ENCODE measurements around the gene HCST.
"Not testable (repeated sequence)": the region's sequence is repeated elsewhere in the genome, so short reads cannot be mapped to it uniquely, and the experiment has no call there.

Gene HCST

DNA sequence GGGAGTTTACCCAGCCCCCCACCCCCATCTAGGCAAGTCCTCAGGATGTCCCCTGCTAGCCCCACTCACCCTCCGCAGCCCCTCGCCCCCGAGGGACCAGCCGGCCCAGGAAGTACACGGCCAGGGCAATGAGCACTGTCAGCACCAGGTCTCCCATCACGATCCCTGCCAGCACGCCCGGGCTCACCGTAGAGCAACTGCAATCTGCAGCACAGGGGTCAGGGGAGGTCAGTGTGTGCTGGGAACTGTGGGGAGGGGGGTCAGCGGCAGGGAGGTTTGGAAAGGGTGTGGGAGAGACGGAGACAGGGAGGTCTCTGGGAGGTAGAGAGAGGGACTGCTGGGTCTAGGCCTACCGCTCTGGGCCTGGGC is 5.0 kb downstream of the HCST start:
- no peak for DNase-seq

- DNase-seq = no peak
Observed at GRCh38 chr19:35908010-35908441, 5.7 kb downstream of the HCST start, which contains the start of gene TYROBP. TYROBP (minus strand) TSS chr19:35908295; CDS start chr19:35908228, 67 bp downstream.

- DNase-seq = peak; percentile 50
Observed at GRCh38 chr19:35908973-35909683, 6.8 kb downstream of the HCST start.

DNA sequence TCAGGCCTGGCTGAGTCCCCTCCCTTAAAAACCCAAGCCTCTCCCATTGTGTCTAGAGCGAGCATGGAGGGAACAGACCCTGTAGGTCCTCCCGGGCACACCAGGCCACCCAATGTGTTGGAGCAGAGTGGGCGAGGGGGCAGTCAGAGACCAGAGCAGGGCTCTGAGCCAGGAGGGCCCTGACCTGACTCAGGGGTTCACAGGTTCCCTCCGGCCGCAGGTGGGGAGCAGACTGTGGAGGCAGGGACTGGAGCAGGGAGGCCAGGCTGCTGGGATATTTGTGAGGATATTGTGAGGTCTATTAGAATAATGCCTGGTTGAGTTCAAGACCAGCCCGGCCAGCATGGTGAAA is 7.3 kb downstream of the HCST start:
- DNase-seq = no peak

DNA sequence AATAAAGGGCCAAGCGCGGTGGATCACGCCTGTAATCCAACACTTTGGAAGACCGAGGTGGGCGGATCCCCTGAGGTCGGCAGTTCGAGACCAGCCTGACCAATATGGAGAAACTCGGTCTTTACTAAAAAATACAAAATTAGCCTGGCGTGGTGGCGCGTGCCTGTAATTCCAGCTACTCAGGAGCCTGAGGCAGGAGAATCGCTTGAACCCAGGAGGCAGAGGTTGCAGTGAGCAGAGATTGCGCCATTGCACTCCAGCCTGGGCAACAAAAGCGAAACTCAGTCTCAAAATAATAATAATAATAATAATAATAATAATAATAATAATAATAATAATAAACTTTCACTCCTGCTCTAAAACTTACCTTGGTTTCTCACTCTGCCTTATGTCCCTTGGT is 8.0 kb downstream of the HCST start:
- not testable (repeated sequence) for DNase-seq

DNA sequence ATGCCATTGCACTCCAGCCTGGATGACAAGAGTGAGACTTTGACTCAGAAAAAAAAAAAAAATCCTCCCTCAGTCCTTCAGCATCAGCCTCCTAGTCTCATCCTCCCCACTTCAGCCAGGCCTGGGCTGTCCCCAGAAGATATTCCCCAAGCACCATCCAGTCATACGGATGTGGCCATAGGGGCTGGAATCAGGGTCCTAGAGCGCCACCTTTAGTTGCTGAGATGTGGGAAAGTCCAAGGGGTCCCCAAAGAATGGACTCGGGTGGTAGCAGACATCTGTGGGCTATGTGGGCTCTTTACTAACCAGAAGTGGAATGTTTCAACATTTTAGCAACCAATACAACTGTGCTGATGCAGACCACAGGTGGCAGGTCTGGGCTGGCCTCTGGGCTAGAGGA is 8.8 kb downstream of the HCST start:
- DNase-seq = no peak

GRCh38 chr19:35911790-35912189 is 9.5 kb downstream of the HCST start:
- DNase-seq = no peak

- DNase-seq = no peak
Observed at GRCh38 chr19:35913589-35913988, 11.3 kb downstream of the HCST start.

- DNase-seq = no peak
Observed at GRCh38 chr19:35915443-35915842, 13.1 kb downstream of the HCST start.

DNA sequence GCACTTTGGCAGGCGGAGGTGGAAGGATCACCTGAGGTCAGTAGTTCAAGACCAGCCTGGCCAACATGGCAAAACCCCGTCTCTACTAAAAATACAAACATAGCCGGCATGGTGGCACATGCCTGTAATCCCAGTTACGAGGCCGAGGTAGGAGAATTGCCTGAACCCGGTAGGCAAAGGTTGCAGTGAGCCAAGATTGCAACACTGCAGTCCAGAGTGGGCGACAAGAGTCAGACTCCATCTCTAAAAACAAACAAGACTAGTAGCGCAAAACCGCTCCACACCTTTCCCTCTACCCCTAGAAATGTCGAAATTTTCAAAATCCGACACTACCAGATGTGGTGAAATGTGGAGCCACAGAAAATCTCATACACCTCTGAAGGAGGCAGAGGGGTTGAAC is 17.0 kb downstream of the HCST start:
- DNase-seq = no peak

GRCh38 chr19:35921012-35921411 is 18.7 kb downstream of the HCST start:
- DNase-seq = no peak

GRCh38 chr19:35925501-35925900 is 23.2 kb downstream of the HCST start:
- DNase-seq = no peak

DNA sequence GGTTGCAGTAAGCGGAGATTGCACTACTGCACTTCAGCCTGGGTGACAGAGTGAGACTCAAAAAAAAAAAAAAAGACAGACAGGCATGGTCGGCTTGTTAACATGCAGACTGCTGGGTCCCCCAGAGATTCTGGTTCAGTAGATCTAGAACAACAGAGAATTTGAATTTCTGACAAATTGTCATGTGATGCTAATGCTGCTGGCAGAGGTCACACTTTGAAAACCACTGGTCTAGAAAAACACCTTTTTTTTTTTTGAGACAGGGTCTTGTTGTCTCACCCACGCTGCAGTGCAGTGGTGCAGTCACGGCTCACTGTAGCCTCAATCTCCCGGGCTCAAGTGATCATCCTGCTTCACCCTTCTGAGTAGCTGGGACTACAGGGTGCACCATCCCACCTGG is 26.2 kb downstream of the HCST start:
- DNase-seq = no peak

- peak; percentile 65 for DNase-seq
Observed at GRCh38 chr19:35929876-35930275, 27.5 kb downstream of the HCST start.

DNA sequence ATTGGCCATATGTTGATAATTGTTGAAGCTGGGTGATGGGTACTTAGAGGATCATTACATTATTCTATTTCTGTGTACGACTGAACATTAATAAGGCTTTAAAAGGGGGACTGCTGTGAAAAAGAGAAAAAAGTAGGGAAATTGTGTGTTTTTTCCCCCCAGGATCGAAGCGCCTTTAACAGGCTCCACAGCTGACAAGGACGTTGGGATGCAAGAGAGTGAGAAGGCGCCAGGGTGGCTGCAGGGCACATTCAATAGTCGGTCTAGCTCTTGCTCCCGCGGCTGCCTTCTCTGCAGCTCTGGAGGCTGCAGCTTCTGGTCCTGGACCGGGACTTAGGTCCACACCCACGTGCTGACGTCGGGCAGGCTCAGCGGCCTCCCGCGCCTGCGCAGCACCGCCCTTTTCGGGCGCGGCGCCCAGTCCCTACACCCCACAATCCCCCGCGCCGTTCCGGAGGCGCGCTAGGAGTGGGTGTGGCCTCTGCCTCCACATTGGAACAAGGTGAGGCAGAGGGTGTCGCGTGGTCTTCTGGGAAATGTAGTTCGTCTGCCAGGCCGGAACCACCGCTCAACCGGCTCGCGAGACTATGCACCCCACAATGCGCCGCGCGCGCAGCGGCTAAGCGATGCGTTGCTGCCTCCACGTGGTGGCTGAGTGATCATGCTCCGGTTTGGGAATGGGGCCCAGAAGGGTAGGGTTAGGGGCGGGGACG is 29.0 kb downstream of the HCST start:
- DNase-seq = peak; percentile 100

GRCh38 chr19:35931874-35932202 is 29.5 kb downstream of the HCST start:
- no peak for DNase-seq

- no peak for DNase-seq
Observed at GRCh38 chr19:35932291-35932936, 30.1 kb downstream of the HCST start.

DNA sequence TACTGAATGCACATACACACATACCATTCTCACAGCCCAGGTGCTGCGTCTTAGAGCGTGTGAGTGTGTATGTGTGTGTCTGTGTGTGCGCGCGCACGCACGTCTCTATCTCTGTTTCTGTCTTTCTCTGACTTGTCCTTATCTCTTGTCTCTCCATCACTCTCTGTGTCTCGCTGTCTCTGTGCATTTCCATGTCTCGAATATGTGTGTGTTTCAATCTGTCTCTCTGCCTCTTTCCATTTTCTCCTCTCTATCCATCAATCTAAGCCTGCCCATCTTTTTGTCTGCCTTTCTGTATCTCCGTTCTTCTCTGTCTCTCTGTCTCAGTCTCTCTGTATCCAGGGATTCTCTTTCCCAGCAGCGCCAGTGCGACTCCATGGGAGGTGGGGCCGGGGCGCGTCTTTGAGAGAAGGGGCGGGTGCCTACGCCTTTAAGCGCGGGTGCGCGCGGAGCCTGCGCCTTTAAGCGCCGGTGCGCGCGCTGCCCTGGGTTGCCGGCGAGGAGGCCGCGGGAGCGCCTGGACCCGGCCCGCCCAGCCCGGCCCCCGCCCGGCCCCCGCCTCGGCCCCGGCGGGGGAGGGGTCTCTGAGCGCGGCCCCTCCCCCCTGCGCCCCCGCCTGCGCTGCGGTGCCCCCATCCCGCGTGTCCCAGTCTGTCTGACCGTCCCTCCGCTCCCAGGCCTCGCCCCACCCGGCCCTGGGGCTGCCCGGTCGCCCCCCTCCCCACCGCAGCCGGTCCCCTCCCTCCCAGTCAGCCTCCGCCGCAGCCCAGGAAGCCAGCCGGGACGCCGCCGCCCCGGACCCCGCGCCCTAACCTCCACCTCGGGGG is 33.8 kb downstream of the HCST start, which contains the start of gene LRFN3:
Gene LRFN3 (plus strand): TSS at position 464 of the 827 bp plus-strand sequence. CDS start 3,052 bp downstream, outside the sequence.
- peak; percentile 55 for DNase-seq

DNA sequence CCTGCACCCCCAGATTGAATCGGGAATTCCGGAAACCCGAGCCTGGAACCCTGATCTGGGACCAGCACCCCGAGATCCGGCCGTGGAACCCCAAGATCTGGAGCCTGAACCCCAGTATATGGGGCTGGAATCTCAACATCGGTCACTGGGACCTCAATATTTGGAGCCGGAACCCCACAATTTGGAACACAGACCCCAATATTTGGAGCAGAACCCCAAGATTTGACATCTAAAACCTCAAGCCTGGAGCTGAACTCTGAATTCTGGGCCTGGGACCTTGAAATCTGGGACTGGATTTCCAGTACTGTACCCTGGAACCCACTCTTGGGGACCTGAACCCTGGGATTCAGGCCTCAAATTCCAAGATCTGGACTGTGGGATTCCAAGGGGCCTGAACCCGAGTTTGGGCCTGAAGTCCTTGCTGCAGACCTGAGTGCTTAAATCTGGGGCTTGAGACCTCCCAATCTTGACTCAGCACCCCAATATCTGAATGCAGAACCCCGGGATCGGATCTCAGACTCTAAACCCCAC is 34.5 kb downstream of the HCST start:
- no peak for DNase-seq

DNA sequence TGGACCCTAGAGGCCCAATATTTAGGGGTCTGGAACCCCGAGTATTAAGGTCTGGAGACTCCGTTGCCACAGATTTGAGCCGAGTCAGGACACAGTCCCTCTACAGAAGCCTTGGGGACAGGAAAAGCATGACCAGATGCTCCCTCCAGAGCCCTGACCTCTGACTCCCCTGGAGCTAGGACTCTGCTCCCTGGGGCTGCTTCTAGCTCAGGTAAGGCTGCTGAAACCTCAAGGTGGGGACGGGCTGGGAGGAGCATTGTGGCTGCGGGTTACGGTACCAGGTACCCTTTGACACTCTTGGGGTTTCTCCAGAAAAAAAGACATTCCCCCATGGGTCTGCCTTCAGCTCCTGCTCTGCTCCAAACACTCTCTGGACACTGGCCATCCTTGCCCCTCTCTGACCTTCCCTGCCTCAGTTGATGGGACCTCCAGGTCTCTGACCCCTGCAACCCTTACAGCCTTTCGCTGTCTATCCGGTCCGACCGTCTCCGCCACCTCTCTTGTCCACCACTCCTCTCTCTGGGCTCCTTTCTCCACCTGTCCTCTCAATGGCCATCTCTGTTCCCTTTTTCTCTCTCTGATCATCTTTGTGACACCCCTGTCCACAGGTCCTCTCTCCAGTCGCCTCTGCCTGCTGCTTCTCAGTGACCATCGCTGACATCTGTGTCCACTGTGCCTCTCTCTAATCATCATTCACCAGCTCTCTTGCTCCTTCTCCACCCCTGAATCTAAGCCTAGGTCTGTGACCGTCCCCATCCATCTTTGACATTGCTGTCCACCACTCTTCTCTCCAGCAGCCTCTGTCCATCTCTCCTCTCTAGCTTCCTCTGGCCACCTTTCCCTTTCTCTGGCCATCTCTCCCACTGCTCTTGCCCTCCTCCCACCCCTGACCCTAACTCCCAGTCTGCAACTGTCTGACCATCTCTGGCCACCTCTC is 35.3 kb downstream of the HCST start:
- DNase-seq = no peak
